Tibial nerve (tissue), 4 donors: Measurements from ENCODE around the gene POLR2F. TPM values are rescaled to one million over a fixed set of nuclear protein-coding genes. Genes with fewer than 3 reads are reported as not detected.

Experiments used
- DNase-seq, 2 donors: peaks; one replicate each; pipeline ENCODE4 v3.0.0-alpha.2; 2019; ENCODE audit warnings: low spot score in 2 of 2
- H3K27ac ChIP-seq, 4 donors: fragments of 200-600 bp; sonication (generic) in 3 of 4; one replicate each; pipeline ENCODE4 v1.5.1; 2017 to 2019; ENCODE audit warnings: mild to moderate bottlenecking in 1 of 4
- H3K27me3 ChIP-seq, 2 donors: fragments of 200-600 bp; sonication (generic) in 1 of 2; one replicate each; pipeline versions ENCODE4 v1.5.1 to v1.6.0; 2017 to 2019
- H3K36me3 ChIP-seq, 3 donors: fragments of 200-600 bp; sonication (generic); one replicate each; pipeline ENCODE4 v1.5.1; 2018 to 2019
- H3K4me1 ChIP-seq, 4 donors: fragments of 200-600 bp; sonication (generic) in 3 of 4; one replicate each; pipeline ENCODE4 v1.5.1; 2017 to 2019
- H3K4me3 ChIP-seq, 4 donors: fragments of 200-600 bp; sonication (generic) in 3 of 4; one replicate each; pipeline ENCODE4 v1.5.1; 2017 to 2019; ENCODE audit warnings: mild to moderate bottlenecking in 1 of 4, moderate library complexity in 1 of 4
- H3K9me3 ChIP-seq, 4 donors: fragments of 200-600 bp; sonication (generic) in 3 of 4; one replicate each; pipeline ENCODE4 v1.5.1; 2017 to 2019
- CTCF ChIP-seq, 5 experiments: fragments of 200-600 bp in 3 of 5; fragments of 450-650 bp in 2 of 5; sonication (generic) in 3 of 5; IDR thresholded peaks; one replicate each; pipeline ENCODE4 v1.5.1; 2016 to 2019; ENCODE audit warnings: antibody characterized with exemption in 5 of 5, mild to moderate bottlenecking in 3 of 5, moderate library complexity in 2 of 5
- EP300 ChIP-seq, 2 donors: sonication (generic); formaldehyde crosslinking; IDR thresholded peaks; one replicate each; pipeline ENCODE4 v1.6.1; 2017; ENCODE audit warnings: antibody characterized with exemption in 2 of 2, mild to moderate bottlenecking in 1 of 2
- POLR2A ChIP-seq, 2 donors: fragments of 450-650 bp; IDR thresholded peaks; one replicate each; pipeline ENCODE4 v1.6.1; 2017; ENCODE audit warnings: antibody characterized with exemption in 2 of 2, mild to moderate bottlenecking in 2 of 2, moderate library complexity in 2 of 2
- WGBS, 2 donors: methylation state at CpG; one replicate each; pipeline ENCODE4 v1.1.5; 2018; 5-methylcytosine and 5-hydroxymethylcytosine counted together
- total RNA-seq, 4 donors: library from RNA; depleted of rRNA; stranded (reverse); fragments of >200 nt; gene quantifications; one replicate each; pipeline ENCODE4 v1.1.0, GENCODE V29; 2016

POLR2F gene
- total RNA-seq, 4 donors from 2014 or later, result 54.7 to 181 (median 120) TPM

GRCh38 chr22:38005943-38006342 lies 52.4 kb downstream of the POLR2F start:
- DNase-seq, result no peak
- Histone ChIP-seq H3K9me3 (no peaks in the 10 kb centered on the region), H3K27me3 (no peaks in the 10 kb centered on the region), H3K27ac (peak overlapping the region in 3 of 4 donors; percentile 27 to 97 (median 95)), H3K4me3 (no peak overlapping the region), H3K36me3 (no peaks in the 10 kb centered on the region), H3K4me1 (peaks cover 0 to 52% (median 5%) of the 10 kb centered on the region in 4 donors)
- no peak for TF ChIP-seq CTCF (IDR thresholded peaks at IDR 0.05)
- no peak for TF ChIP-seq EP300 (IDR thresholded peaks at IDR 0.05)
- no peak for TF ChIP-seq POLR2A (IDR thresholded peaks at IDR 0.05)
- WGBS, 2 donors, result 72 to 75% methylated on average over 6 of the region's 6 CpGs

- H3K27ac ChIP-seq, result peak overlapping the region; percentile 51 to 97 (median 78)
Observed at GRCh38 chr22:38006906-38007305, 53.4 kb downstream of the POLR2F start.

GRCh38 chr22:38007330-38007902 lies 53.9 kb downstream of the POLR2F start:
- Histone ChIP-seq H3K4me1 (peaks cover 0 to 38% (median 7%) of the 10 kb centered on the region in 4 donors), H3K27ac (peak overlapping the region; percentile 51 to 97 (median 78)), H3K27me3 (no peaks in the 10 kb centered on the region), H3K4me3 (no peak overlapping the region), H3K36me3 (no peaks in the 10 kb centered on the region), H3K9me3 (no peaks in the 10 kb centered on the region)
- DNase-seq, result no peak
- 67 to 69% methylated on average over 11 to 13 of the region's 13 CpGs for WGBS, 2 donors
- TF ChIP-seq POLR2A (IDR thresholded peaks at IDR 0.05) (no peak), EP300 (IDR thresholded peaks at IDR 0.05) (no peak), CTCF (IDR thresholded peaks at IDR 0.05) (no peak)

More at GRCh38 chr22:38006906-38007305, 53.4 kb downstream of the POLR2F start:
- no peak overlapping the region for H3K4me3 ChIP-seq
- DNase-seq, result no peak
- no peaks in the 10 kb centered on the region for H3K27me3 ChIP-seq
- whole genome bisulfite sequencing, 2 donors, result 66 to 75% methylated on average over 3 of the region's 3 CpGs
- H3K36me3 ChIP-seq, result no peaks in the 10 kb centered on the region
- peaks cover 0 to 43% (median 5%) of the 10 kb centered on the region in 4 donors for H3K4me1 ChIP-seq
- TF ChIP-seq CTCF (IDR thresholded peaks at IDR 0.05), result no peak
- TF ChIP-seq EP300 (IDR thresholded peaks at IDR 0.05), result no peak
- TF ChIP-seq POLR2A (IDR thresholded peaks at IDR 0.05), result no peak
- no peaks in the 10 kb centered on the region for H3K9me3 ChIP-seq

GRCh38 chr22:38009000-38009806 lies 55.7 kb downstream of the POLR2F start:
- peak overlapping the region; percentile 46 to 97 (median 74) for H3K27ac ChIP-seq

More at GRCh38 chr22:38009000-38009806, 55.7 kb downstream of the POLR2F start:
- DNase-seq, result no peak
- 49 to 53% methylated on average over 14 of the region's 14 CpGs for WGBS, 2 donors
- no peak for TF ChIP-seq POLR2A (IDR thresholded peaks at IDR 0.05)
- no peak for TF ChIP-seq CTCF (IDR thresholded peaks at IDR 0.05)
- no peak for TF ChIP-seq EP300 (IDR thresholded peaks at IDR 0.05)
- H3K9me3 ChIP-seq, result no peaks in the 10 kb centered on the region
- H3K36me3 ChIP-seq, result peaks cover 0 to 3% (median 0%) of the 10 kb centered on the region in 3 donors
- H3K4me3 ChIP-seq, result no peak overlapping the region
- peaks cover 0 to 30% (median 8%) of the 10 kb centered on the region in 4 donors for H3K4me1 ChIP-seq
- no peaks in the 10 kb centered on the region for H3K27me3 ChIP-seq
